Measurements from ENCODE around the gene ARHGAP26.

- TF ChIP-seq, protein P1, sequence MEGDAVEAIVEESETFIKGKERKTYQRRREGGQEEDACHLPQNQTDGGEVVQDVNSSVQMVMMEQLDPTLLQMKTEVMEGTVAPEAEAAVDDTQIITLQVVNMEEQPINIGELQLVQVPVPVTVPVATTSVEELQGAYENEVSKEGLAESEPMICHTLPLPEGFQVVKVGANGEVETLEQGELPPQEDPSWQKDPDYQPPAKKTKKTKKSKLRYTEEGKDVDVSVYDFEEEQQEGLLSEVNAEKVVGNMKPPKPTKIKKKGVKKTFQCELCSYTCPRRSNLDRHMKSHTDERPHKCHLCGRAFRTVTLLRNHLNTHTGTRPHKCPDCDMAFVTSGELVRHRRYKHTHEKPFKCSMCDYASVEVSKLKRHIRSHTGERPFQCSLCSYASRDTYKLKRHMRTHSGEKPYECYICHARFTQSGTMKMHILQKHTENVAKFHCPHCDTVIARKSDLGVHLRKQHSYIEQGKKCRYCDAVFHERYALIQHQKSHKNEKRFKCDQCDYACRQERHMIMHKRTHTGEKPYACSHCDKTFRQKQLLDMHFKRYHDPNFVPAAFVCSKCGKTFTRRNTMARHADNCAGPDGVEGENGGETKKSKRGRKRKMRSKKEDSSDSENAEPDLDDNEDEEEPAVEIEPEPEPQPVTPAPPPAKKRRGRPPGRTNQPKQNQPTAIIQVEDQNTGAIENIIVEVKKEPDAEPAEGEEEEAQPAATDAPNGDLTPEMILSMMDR (IDR thresholded peaks at IDR 0.05; ENCODE audit: poor library complexity, severe bottlenecking), result no peak
- TF ChIP-seq EZH2 (IDR thresholded peaks at IDR 0.05; ENCODE audit: borderline replicate concordance, insufficient read depth, low read length, poor library complexity, severe bottlenecking), result no peak
These were observed 57.9 kb downstream of the ARHGAP26 start for GRCh38 chr5:142827934-142828576.
